PC-9 (cell line): Measurements from ENCODE around the gene CST6. TPM values are rescaled to one million over a fixed set of nuclear protein-coding genes. Genes with fewer than 3 reads are reported as not detected.

Experiments used
- Bru-seq: library from RNA; stranded (reverse); fragments of 400-500 nt; gene quantifications from one replicate; lab custom pipeline; 2021; lab: Mats Ljungman, UMichigan
- BruChase-seq, 2 experiments: library from RNA; stranded (reverse); fragments of 400-500 nt; gene quantifications; one replicate each; lab custom pipeline; 2021; lab: Mats Ljungman, UMichigan
- BruUV-seq: library from RNA; stranded (reverse); fragments of 400-500 nt; replicated peaks from 2 replicates; lab custom pipeline; 2021; lab: Mats Ljungman, UMichigan
- CTCF ChIA-PET: fragments of 300-600 bp; sonication (Branson Sonifier 250); formaldehyde crosslinking; loops from one replicate; lab custom pipeline; 2022; ENCODE audit warnings: antibody characterized with exemption; lab: Charles Lee
- POLR2A ChIA-PET: fragments of 300-600 bp; sonication (Branson Sonifier 250); formaldehyde crosslinking; loops from one replicate; lab custom pipeline; 2022; ENCODE audit warnings: antibody characterized with exemption; ENCODE audit not compliant: unreplicated experiment; lab: Charles Lee
- DNase-seq, 2 experiments: peaks; one replicate each; pipeline versions ENCODE4 v3.0.0 to v3.0.0-alpha.2; 2015 to 2022; ENCODE audit warnings: mixed read lengths in 1 of 2
- H2AFZ ChIP-seq: fragments of 200-600 bp; sonication (generic); 2 replicates; pipeline ENCODE4 v1.8.1; 2017; ENCODE audit warnings: antibody characterized with exemption
- H3F3A ChIP-seq: fragments of 200-600 bp; sonication (generic); 2 replicates; pipeline ENCODE4 v1.8.1; 2017; ENCODE audit warnings: antibody characterized with exemption, mild to moderate bottlenecking, low read depth; ENCODE audit not compliant: insufficient read depth
- H3K27ac ChIP-seq: fragments of 200-600 bp; sonication (generic); 2 replicates; pipeline ENCODE4 v1.6.1; 2016; ENCODE audit warnings: mixed run types
- H3K27me3 ChIP-seq: fragments of 200-600 bp; sonication (generic); 2 replicates; pipeline ENCODE4 v1.6.1; 2016; ENCODE audit warnings: low read depth, mixed run types; ENCODE audit not compliant: insufficient read depth
- H3K36me3 ChIP-seq: fragments of 200-600 bp; sonication (generic); 2 replicates; pipeline ENCODE4 v1.6.1; 2016; ENCODE audit warnings: low read depth, mixed run types
- H3K4me1 ChIP-seq: fragments of 200-600 bp; sonication (generic); replicated peaks from 2 replicates; pipeline ENCODE4 v1.6.1; 2016; ENCODE audit warnings: mixed run types; ENCODE audit not compliant: insufficient read depth
- H3K4me2 ChIP-seq: fragments of 200-600 bp; sonication (generic); 2 replicates; pipeline ENCODE4 v1.6.1; 2017; ENCODE audit warnings: mixed run types
- H3K4me3 ChIP-seq: fragments of 200-600 bp; sonication (generic); 2 replicates; pipeline ENCODE4 v1.6.1; 2016; ENCODE audit warnings: mixed run types
- H3K79me2 ChIP-seq: fragments of 200-600 bp; sonication (generic); 2 replicates; pipeline ENCODE4 v1.6.1; 2017; ENCODE audit warnings: low read depth, mixed run types
- H3K9me2 ChIP-seq: fragments of 200-600 bp; sonication (generic); 2 replicates; pipeline ENCODE4 v1.8.1; 2017; ENCODE audit warnings: mild to moderate bottlenecking; ENCODE audit not compliant: insufficient read depth
- H3K9me3 ChIP-seq: fragments of 200-600 bp; sonication (generic); 2 replicates; pipeline ENCODE4 v1.8.1; 2016; ENCODE audit warnings: low read depth; ENCODE audit not compliant: insufficient read depth
- H4K20me1 ChIP-seq: fragments of 200-600 bp; sonication (generic); 2 replicates; pipeline ENCODE4 v1.8.1; 2017; ENCODE audit not compliant: insufficient read depth
- EZH2 ChIP-seq: fragments of 200-600 bp; sonication (generic); IDR thresholded peaks from 2 replicates; pipeline ENCODE4 v1.8.0; 2017; ENCODE audit warnings: antibody characterized with exemption, low read depth
- intact Hi-C: fragments of 100-400 bp; cut with micrococcal nuclease; formaldehyde crosslinking; loops from one replicate; pipeline ENCODE4 v1.10.0; 2022; ENCODE audit not compliant: unreplicated experiment
- long read RNA-seq: library from polyadenylated mRNA; stranded (forward); transcript quantifications from one replicate; pipeline ENCODE4 v2.0.0, GENCODE V29; 2022
- total RNA-seq: library from RNA; stranded (reverse); gene quantifications from 2 replicates; pipeline ENCODE4 v1.2.3, GENCODE V29; 2021
- TF ChIP-seq, protein P1 (sequence below): fragments of 200-600 bp; sonication (generic); conservative IDR thresholded peaks from 2 replicates; pipeline ENCODE4 v1.6.1; 2017; ENCODE audit warnings: mixed run types, antibody characterized with exemption, mild to moderate bottlenecking, moderate library complexity

Gene CST6, protein sequence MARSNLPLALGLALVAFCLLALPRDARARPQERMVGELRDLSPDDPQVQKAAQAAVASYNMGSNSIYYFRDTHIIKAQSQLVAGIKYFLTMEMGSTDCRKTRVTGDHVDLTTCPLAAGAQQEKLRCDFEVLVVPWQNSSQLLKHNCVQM
- total RNA-seq: 52.0 and 58.5 TPM in 2 replicates
- Bru-seq, nascent RNA: percentile 59 among the genes with signal in this experiment
- BruChase-seq, experiment 1, labeled RNA remaining after a 2-hour chase: percentile 47 among the genes with signal in this experiment
- BruChase-seq, experiment 2, labeled RNA remaining after a 6-hour chase: percentile 79 among the genes with signal in this experiment
- long read RNA-seq, transcript CST6-201 (3 exons, 759 nt): major isoform, 90 of 92 reads
- long read RNA-seq, partial matches to known transcripts: 1 of 92 reads
- long read RNA-seq, other reads (novel, unspliced or antisense): 1 of 92 reads

DNA sequence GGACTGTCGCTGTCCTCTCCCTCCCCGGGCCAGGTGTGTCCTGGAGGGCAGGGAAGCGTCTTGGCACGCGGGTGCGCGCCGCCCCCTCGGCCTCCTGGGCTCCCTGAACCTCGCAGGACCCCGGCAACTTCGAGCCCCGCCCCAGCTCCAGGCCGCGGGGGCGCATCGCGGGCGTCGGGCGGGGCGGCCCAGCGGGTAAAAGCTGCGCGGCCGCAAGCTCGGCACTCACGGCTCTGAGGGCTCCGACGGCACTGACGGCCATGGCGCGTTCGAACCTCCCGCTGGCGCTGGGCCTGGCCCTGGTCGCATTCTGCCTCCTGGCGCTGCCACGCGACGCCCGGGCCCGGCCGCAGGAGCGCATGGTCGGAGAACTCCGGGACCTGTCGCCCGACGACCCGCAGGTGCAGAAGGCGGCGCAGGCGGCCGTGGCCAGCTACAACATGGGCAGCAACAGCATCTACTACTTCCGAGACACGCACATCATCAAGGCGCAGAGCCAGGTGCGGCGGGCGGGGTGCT lies at the start of gene CST6:
CST6 (plus strand) TSS at position 224 of the 519 bp plus-strand sequence; CDS start at position 261, 37 bp downstream.
- H3F3A ChIP-seq: peaks cover 64% of the 10 kb centered on the region
- H3K4me1 ChIP-seq: peaks cover 69% of the 10 kb centered on the region
- peak within 1 kb of the TSS; percentile 68 for H2AFZ ChIP-seq
- H3K27ac ChIP-seq: peak within 1 kb of the TSS; percentile 66
- H3K9me2 ChIP-seq: no peaks in the 10 kb centered on the region
- H3K4me2 ChIP-seq: peak within 1 kb of the TSS; percentile 75
- CTCF ChIA-PET: interaction anchor here (0.6 kb wide), 3 partner anchors 39 to 237 kb away, joined by 5 to 9 read pairs (median 7); no protein-coding TSS in a partner anchor
- TF ChIP-seq, protein P1, sequence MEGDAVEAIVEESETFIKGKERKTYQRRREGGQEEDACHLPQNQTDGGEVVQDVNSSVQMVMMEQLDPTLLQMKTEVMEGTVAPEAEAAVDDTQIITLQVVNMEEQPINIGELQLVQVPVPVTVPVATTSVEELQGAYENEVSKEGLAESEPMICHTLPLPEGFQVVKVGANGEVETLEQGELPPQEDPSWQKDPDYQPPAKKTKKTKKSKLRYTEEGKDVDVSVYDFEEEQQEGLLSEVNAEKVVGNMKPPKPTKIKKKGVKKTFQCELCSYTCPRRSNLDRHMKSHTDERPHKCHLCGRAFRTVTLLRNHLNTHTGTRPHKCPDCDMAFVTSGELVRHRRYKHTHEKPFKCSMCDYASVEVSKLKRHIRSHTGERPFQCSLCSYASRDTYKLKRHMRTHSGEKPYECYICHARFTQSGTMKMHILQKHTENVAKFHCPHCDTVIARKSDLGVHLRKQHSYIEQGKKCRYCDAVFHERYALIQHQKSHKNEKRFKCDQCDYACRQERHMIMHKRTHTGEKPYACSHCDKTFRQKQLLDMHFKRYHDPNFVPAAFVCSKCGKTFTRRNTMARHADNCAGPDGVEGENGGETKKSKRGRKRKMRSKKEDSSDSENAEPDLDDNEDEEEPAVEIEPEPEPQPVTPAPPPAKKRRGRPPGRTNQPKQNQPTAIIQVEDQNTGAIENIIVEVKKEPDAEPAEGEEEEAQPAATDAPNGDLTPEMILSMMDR: no peak
- no peak for TF ChIP-seq EZH2
- POLR2A ChIA-PET: interaction anchor here (0.7 to 0.8 kb wide), 2 partner anchors 154 to 301 kb away, joined by 14 to 18 read pairs; partner anchors contain the start of gene CFL1
- BruUV-seq: TSS peak; percentile 66
- H3K9me3 ChIP-seq: no peaks in the 10 kb centered on the region
- DNase-seq: peak; percentile 47 to 55
- H4K20me1 ChIP-seq: no peaks in the 10 kb centered on the region
- no peaks in the 10 kb centered on the region for H3K27me3 ChIP-seq
- 0 out of 2 replicates have a peak, but pooled peaks cover 4% of the 10 kb centered on the region for H3K79me2 ChIP-seq
- H3K4me3 ChIP-seq: peak within 1 kb of the TSS; percentile 52
- no peaks in the 10 kb centered on the region for H3K36me3 ChIP-seq
- intact Hi-C loops: loop anchor here (2.0 to 5.0 kb wide), 5 partner anchors 41 to 455 kb away; partner anchors contain the start of genes FAM89B, LTBP3, RAB1B and SF3B2

DNA sequence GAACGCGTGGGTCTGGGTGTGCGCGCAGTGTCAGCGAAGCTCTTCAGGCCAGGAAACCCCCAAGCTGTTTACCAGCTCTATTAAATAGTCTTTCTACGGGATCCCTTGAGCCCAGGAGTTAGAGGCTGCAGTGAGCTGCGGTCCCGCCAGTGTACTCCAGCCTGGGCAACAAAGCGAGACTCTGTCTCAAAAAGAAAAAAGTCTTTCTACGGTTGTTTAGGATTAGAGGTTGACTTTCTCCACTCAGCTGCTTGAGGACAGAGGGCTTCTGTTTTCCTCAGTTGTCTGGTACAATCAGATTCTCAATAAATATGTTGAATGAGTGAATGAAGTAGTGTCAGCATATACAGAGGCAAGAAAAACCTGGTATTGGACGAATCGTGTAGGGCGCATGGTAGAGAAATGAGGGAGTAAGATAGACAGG lies 49.7 kb upstream of the CST6 start:
- POLR2A ChIA-PET: interaction anchor here (0.7 to 0.9 kb wide), 2 partner anchors 72 to 144 kb away, joined by 3 to 10 read pairs; no protein-coding TSS in a partner anchor
- peaks cover 14% of the 10 kb centered on the region; the same call in 1 of the 2 replicates for H3K36me3 ChIP-seq
- TF ChIP-seq, protein P1: no peak
- TF ChIP-seq EZH2: no peak
- intact Hi-C loops: no loop called here
- no peak overlapping the region for H3K27ac ChIP-seq
- H3K79me2 ChIP-seq: peaks cover 35% of the 10 kb centered on the region
- no peaks in the 10 kb centered on the region for H3K27me3 ChIP-seq
- H3K9me3 ChIP-seq: no peaks in the 10 kb centered on the region
- TSS peak; percentile 56 for BruUV-seq
- no peak for DNase-seq
- H3K4me1 ChIP-seq: peaks cover 13% of the 10 kb centered on the region
- peak overlapping the region; percentile 95 for H3K4me2 ChIP-seq
- no peak overlapping the region for H2AFZ ChIP-seq
- CTCF ChIA-PET: interaction anchor here (0.5 to 1.6 kb wide), 3 partner anchors 39 to 75 kb away, joined by 7 to 11 read pairs (median 9); partner anchors contain the start of gene FIBP
- H4K20me1 ChIP-seq: peaks cover 17% of the 10 kb centered on the region
- peak overlapping the region; percentile 71 for H3K4me3 ChIP-seq
- H3F3A ChIP-seq: no peaks in the 10 kb centered on the region; the same call in 1 of the 2 replicates
- no peaks in the 10 kb centered on the region for H3K9me2 ChIP-seq

DNA sequence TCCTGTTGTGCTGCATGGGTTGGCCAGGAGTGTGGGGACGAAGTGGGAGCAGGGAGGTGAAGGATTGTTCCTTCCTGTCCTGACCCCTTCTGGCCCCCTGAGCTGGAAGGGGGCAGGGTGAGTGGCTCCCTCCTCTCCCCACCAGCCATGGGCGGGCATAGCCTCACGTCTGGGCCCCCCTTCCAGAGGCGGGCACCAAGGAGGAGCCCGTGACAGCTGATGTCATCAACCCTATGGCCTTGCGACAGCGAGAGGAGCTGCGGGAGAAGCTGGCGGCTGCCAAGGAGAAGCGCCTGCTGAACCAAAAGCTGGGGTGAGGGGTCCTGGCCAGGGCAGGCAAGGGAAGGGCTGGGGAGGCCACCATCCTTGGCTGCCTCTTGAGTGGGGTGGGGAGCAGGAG lies 46.9 kb upstream of the CST6 start:
- Histone ChIP-seq H3K27me3 (no peaks in the 10 kb centered on the region), H3K9me2 (no peaks in the 10 kb centered on the region), H3K27ac (no peak overlapping the region), H3K36me3 (peaks cover 19% of the 10 kb centered on the region; the same call in 1 of the 2 replicates), H3K79me2 (peaks cover 35% of the 10 kb centered on the region), H3K9me3 (no peaks in the 10 kb centered on the region), H3K4me3 (no peak overlapping the region), H3K4me1 (peaks cover 13% of the 10 kb centered on the region), H2AFZ (no peak overlapping the region), H3K4me2 (no peak overlapping the region), H4K20me1 (peaks cover 17% of the 10 kb centered on the region), H3F3A (peaks cover 4% of the 10 kb centered on the region; the same call in 1 of the 2 replicates)
- intact Hi-C loops: no loop called here
- BruUV-seq: no TSS peak
- ChIA-PET POLR2A (no interaction called here), CTCF (interaction anchor here (0.6 kb wide), 1 partner anchor 242 kb away, joined by 3 read pairs; no protein-coding TSS in a partner anchor)
- no peak for DNase-seq
- no peak for TF ChIP-seq EZH2
- TF ChIP-seq, protein P1: no peak
